Measurements from ENCODE around the gene MB.

- TF ChIP-seq EZH2phosphoT487 (IDR thresholded peaks at IDR 0.05; ENCODE audit: borderline replicate concordance, low read depth, low read length): no peak
- TF ChIP-seq CTCF (conservative IDR thresholded peaks at IDR 0.05; ENCODE audit: low read length): no peak
Measured at GRCh38 chr22:35575116-35575748, 41.9 kb downstream of the MB start.

All from OCI-LY7 (cell line).